NCI-H2107 treated with DMSO at 0.1 percent for 48 hours (cell line): Measurements from ENCODE around the gene LHFPL4.
"Not testable (repeated sequence)": the region's sequence is repeated elsewhere in the genome, so short reads cannot be mapped to it uniquely, and the experiment has no call there.

ENCODE experiments used
- DNase-seq: peaks from one replicate; lab custom pipeline; 2025; ENCODE audit not compliant: unreplicated experiment; lab: John Stamatoyannopoulos, UW

LHFPL4 gene

DNA sequence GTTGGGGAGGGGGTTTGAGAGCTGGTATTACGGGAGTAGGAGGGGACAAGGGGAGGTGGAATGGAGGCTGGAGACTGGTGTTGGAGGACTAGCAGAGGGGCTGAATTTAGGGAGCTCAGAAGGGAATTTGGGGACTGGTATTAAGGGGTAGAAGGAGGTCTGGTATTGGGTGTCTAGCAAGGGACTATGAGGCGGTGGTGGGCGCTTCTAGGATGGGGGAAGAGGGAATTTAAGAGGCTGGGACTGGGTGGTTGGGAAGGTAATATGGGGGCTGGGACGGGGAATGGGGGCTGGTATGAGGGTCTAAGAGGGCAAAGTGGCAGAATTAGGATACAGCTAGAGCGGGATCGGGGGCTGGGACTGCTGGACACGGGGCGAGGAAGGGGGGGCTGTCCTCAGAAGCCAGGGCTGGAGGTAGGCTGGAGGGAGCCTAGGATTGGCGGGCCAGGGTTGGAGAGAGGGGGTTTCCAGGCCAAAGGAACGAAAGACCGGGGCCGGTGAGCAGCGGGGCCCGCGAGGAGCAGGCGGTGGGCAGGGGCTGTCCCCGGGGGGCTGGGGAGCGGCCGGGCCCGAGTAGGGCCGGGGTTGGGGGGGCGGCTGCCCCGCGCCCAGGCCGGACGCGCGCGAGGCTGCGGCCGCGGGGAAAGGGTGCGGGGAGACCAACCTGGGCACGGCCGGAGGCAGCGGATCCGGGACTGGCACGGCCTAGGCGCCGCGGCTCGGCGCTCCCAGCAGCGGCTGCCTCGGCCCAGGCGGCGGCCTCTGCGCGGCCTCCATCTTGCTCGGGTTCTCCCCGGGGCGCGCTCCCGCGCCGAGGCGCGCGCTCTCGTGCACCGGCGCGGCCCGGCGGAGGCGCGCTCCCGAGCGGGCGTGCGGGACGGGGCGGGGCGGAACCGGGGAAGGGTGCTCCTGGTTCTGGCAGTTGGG is at the start of gene LHFPL4:
TSS of gene LHFPL4 (minus strand) at position 802 of the 927 bp plus-strand sequence. CDS start 1,143 bp downstream, outside the sequence.
- no peak for DNase-seq

DNA sequence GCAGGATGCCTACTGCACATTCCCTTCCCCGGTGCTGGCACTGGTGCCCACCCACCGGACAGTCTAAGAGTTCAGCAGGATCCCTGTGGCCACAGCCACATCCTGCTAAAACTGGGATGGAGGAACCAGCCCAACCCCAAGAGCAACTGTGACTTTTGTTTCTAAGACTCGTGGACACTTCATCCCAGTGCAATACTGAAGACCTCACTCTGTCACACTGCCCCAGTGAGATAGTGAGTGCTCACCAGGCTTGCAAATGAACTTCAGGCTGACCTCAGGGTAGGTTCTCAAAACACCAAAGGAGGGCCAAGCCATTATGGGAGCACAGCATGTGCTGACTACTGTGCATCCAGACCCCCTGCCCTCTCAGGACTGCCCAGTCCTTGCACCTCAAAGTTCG is 49.0 kb upstream of the LHFPL4 start:
- no peak for DNase-seq

GRCh38 chr3:9601006-9601581 is 47.5 kb upstream of the LHFPL4 start:
- not testable (repeated sequence) for DNase-seq

GRCh38 chr3:9600597-9600996 is 47.0 kb upstream of the LHFPL4 start:
- DNase-seq: no peak

DNA sequence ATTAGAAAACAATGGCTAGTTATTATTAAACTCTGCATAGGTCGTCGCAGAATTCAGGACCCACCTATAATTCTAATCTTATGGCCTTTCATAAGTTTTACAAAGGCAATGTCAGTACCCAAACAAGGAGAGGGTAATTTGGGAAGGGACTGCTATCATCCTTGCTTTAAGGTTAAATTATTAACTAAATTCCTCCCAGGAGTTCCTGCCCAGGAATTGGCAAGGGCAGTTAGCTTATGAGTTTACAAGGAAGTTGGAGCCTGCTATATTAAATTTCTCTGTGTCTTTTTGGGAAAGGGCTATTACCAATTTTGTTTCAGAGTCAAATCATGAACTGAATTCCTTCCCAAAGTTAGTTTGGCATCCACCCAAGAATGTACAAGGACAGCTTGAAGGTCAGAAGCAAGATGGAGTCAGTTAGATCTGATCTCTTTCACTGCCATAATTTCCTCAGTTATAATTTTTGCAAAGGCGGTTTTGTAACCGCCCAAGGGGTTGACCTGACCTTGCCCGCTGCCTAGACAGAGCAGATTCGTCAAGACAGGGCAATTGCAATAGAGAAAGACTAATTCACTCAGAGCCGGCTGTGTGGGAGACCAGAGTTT is 45.3 kb upstream of the LHFPL4 start:
- no peak for DNase-seq

GRCh38 chr3:9595877-9596276 is 42.3 kb upstream of the LHFPL4 start:
- no peak for DNase-seq

DNA sequence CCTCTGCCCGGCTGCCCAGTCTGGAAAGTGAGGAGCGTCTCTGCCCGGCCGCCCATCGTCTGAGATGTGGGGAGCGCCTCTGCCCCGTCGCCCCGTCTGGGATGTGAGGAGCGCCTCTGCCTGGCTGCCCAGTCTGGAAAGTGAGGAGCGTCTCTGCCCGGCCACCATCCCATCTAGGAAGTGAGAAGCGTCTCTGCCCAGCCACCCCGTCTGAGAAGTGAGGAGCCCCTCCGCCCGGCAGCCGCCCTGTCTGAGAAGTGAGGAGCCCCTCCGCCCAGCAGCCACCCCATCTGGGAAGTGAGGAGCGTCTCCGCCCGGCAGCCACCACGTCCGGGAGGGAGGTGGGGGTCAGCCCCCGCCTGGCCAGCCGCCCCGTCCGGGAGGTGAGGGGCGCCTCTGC is 38.2 kb upstream of the LHFPL4 start:
- DNase-seq: not testable (repeated sequence)

DNA sequence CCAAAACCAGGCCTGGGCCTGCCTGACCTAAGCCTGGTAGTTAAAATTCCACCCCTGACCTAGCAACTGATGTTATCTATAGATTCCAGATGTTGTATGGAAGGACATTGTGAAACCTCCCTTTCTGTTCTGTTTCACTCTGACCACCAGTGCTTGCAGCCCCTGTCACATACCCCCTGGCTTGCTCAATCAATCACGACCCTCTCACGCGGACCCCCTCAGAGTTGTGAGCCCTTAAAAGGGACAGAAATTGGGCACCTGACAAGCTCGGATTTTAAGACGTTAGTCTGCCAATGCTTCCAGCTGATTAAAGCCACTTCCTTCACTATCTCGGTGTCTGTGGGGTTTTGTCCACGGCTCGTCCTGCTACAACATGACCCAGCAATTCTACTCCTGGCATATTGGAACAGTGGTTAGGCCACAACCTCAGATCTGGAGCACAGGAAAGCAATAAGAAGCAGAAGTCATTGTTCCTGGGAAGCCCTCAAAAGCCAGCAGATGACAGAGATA is 36.7 kb upstream of the LHFPL4 start:
- no peak for DNase-seq

- DNase-seq: no peak
Measured at GRCh38 chr3:9583792-9584191, 30.2 kb upstream of the LHFPL4 start.

DNA sequence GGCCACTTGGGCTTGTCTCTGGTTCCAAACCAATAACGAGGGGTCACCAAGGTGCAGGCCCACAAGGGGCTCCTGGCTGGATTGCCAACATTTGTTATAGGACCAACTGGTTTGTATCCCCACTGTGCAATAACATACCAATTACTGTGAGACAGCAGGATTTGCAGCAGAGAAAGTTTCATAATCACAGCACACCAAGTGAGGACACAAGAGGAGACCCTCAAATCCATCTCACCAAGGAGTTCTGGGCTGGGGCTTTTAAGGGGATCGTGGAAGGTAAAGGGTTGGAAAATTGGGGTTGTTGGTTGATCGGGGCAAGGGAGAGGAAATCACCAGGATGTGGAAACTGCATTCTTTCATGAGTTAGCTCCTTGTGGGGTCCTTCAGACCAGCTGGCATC is 29.7 kb upstream of the LHFPL4 start:
- DNase-seq: no peak

- DNase-seq: no peak
Measured at GRCh38 chr3:9582332-9582731, 28.7 kb upstream of the LHFPL4 start.

DNA sequence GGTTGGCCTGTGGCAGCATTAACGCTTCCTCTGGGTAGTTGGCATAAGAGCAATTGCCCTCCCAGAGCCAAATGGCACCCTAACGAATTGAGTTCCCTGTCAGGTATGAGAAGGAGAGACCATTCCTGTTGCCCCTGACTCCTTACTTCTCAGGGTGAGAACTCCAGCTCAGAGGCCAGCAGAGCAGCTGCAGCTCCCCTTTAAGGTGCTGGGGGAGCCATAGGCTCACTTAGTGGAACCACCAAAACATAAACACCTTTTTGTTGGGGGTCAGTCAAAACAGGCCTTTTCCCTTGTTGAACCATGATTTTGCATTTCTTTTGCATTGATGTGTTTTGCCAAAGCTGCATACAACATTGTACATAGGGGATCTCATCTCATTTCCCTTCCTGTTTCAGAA is 28.1 kb upstream of the LHFPL4 start:
- no peak for DNase-seq

- no peak for DNase-seq
Measured at GRCh38 chr3:9569054-9569453, 15.4 kb upstream of the LHFPL4 start.

DNA sequence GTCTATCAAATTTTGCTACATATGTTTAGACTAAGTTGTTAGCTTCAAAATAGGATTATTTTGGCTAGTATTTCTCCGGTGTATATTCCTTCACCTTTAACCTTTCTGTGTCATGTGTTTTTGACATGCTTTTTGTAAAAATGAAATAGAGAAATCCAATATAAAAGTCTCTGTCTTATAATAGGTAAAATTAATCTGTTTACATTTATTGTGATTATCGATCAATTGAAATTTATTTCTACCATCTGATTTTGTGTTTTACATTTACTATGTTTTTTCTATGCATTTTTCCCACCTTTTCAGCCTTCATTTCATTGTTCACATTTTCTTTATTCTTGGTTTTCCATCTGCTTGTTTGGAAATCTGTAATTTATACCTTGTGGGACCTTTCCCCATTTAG is 11.7 kb upstream of the LHFPL4 start:
- DNase-seq: no peak

DNA sequence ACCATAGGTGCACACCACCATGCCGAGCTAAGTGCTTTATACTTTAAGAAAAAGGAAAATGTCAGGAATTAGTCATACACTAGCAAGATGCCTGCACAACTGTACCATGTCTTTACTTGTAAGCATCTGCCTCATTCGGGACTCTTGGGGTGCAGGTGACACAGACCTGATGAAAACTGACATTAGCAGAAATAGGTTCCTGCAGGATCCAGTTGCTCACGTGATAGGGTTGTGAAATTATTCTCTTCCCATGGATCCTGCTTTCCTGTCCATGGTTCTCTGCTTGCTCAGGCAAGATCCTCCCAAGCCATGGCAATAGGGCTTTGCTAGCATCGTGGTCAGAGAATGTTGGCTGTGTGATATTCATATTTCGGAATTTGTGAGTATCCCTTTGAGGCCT is 10.2 kb upstream of the LHFPL4 start:
- DNase-seq: no peak

DNA sequence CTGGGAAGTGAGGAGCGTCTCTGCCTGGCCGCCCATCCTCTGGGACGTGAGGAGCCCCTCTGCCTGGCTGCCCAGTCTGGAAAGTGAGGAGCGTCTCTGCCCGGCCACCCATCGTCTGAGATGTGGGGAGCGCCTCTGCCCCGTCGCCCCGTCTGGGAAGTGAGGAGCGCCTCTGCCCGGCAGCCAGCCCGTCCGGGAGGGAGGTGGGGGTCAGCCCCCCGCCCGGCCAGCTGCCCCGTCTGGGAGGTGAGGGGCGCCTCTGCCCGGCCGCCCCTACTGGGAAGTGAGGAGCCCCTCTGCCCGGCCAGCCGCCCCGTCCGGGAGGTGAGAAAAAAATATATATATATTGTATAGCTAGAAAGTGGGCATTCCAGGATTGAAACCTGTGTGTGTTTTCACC is 6.4 kb upstream of the LHFPL4 start:
- DNase-seq: not testable (repeated sequence)

DNA sequence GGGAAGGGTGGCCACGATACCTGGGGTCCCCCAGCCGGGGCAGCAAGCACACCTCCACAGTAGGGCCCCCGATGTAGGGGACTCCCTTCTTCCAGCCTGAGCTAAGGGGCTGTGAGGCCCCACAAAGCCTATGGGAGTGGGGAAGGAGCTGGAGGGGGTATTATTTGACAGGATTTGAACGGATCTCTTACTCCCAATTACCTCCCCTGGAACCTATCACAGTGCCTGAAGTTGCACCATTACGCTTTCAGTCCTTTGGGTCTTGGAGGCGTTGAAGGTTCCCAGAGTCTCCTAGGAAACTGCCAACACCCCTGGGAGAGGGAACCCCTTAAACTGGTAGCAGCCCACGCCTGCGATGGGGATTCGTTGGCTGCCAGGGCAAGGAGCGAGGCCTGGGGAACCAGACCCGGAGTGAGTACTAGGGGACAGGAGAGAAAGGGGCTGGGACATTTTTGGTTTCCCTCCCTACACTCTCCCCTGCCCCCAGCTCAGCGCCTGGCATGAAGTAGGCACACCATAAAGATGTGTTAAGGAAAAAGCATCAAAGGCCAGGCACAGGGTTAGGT is 409 bp upstream of the LHFPL4 start:
- no peak for DNase-seq

GRCh38 chr3:9552252-9552999 is 1.2 kb downstream of the LHFPL4 start:
- no peak for DNase-seq

DNA sequence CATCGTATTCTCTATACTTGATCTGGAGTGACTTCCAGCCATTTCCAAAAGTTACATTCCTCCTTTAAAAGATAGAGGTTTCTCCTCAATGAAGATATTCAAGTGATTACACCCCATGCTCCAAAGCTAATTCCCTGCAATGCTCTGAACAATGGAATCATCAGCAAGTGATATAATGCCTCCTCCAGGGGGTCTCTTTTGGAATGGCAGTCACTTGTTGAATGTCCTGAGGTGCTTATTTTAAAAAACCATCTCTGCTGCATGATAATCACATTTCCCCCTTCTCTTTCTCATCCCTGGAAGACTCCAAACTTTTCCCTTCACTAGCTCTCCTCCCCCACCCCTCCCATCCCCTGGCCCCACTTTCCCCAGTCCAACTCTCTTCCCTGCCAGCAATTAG is 2.6 kb downstream of the LHFPL4 start:
- DNase-seq: no peak

- no peak for DNase-seq
Measured at GRCh38 chr3:9549600-9549999, 4.0 kb downstream of the LHFPL4 start.

GRCh38 chr3:9548991-9549390 is 4.6 kb downstream of the LHFPL4 start:
- no peak for DNase-seq
